ENCODE data around the gene DDIT4.
A peak's percentile ranks its signal among the peaks of the same experiment; 100 is the strongest.

DDIT4 gene

DNA sequence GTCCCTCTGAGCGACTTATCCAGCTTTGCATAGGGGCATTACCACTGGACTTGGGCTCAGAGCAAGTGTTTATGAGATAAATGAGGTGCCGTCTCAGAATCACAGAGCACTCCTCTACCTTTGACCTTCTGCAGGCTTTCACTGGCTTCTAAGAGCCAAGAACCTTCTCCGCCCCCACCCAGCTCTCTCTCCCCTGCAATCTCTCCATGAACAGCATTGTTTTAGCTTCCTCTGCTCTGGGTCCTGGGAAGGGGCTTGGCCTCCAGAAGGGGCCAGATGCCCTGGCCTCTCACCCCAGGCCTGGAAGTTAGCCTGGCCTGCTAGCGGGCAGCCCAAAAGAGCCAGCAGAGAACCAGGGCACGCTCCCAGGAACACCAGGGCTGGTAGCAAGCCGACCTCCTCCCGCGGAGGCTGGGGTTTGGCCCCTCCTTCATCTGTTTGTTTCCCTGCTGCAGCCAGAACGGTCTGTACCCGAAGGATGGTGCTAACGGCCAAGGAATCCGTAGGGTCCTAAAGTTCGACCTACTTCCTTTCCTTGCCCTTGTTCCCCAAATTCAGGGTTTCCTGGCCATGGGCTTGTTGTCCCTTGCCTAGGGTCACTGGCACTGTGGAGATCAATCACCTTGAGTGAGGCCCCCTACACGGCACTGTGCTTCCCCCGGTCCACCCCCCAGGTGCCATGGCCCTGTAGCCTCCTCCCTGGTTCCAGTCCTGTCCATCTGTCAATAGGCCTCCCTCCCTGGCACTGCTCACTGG, 18.7 kb upstream of the DDIT4 start:
- Histone ChIP-seq H3K36me3 (ENCODE audit: insufficient read depth, low read length) (no peaks in the 10 kb centered on the region), H2AFZ (ENCODE audit: low read depth, low read length) (peak overlapping the region; percentile 41), H3K9me3 (ENCODE audit: low read length) (no peaks in the 10 kb centered on the region), H3K27me3 (ENCODE audit: insufficient read depth, low read length) (no peaks in the 10 kb centered on the region), H3K4me3 (ENCODE audit: low read length) (peak overlapping the region; percentile 41), H3K4me1 (ENCODE audit: insufficient read depth, low read length) (peaks cover 38% of the 10 kb centered on the region)

GRCh38 chr10:72255977-72256729, 17.6 kb upstream of the DDIT4 start:
- H3K27me3 ChIP-seq (ENCODE audit: insufficient read depth, low read length) = no peaks in the 10 kb centered on the region
- no peak overlapping the region for H3K4me3 ChIP-seq (ENCODE audit: low read length)
- H3K4me1 ChIP-seq (ENCODE audit: insufficient read depth, low read length) = peaks cover 44% of the 10 kb centered on the region
- no peaks in the 10 kb centered on the region for H3K9me3 ChIP-seq (ENCODE audit: low read length)
- no peak overlapping the region for H2AFZ ChIP-seq (ENCODE audit: low read depth, low read length)
- no peaks in the 10 kb centered on the region for H3K36me3 ChIP-seq (ENCODE audit: insufficient read depth, low read length)

- Histone ChIP-seq H2AFZ (ENCODE audit: low read depth, low read length) (no peak overlapping the region), H3K27me3 (ENCODE audit: insufficient read depth, low read length) (no peaks in the 10 kb centered on the region), H3K36me3 (ENCODE audit: insufficient read depth, low read length) (no peaks in the 10 kb centered on the region), H3K9me3 (ENCODE audit: low read length) (no peaks in the 10 kb centered on the region), H3K4me1 (ENCODE audit: insufficient read depth, low read length) (peaks cover 51% of the 10 kb centered on the region), H3K4me3 (ENCODE audit: low read length) (no peak overlapping the region)
Measured at GRCh38 chr10:72257051-72257892, 16.5 kb upstream of the DDIT4 start.

- Histone ChIP-seq H3K36me3 (ENCODE audit: insufficient read depth, low read length) (no peaks in the 10 kb centered on the region), H3K9me3 (ENCODE audit: low read length) (no peaks in the 10 kb centered on the region), H3K27me3 (ENCODE audit: insufficient read depth, low read length) (no peaks in the 10 kb centered on the region), H3K4me1 (ENCODE audit: insufficient read depth, low read length) (peaks cover 51% of the 10 kb centered on the region), H3K4me3 (ENCODE audit: low read length) (no peak overlapping the region), H2AFZ (ENCODE audit: low read depth, low read length) (no peak overlapping the region)
Measured at GRCh38 chr10:72258617-72259016, 15.1 kb upstream of the DDIT4 start.

DNA sequence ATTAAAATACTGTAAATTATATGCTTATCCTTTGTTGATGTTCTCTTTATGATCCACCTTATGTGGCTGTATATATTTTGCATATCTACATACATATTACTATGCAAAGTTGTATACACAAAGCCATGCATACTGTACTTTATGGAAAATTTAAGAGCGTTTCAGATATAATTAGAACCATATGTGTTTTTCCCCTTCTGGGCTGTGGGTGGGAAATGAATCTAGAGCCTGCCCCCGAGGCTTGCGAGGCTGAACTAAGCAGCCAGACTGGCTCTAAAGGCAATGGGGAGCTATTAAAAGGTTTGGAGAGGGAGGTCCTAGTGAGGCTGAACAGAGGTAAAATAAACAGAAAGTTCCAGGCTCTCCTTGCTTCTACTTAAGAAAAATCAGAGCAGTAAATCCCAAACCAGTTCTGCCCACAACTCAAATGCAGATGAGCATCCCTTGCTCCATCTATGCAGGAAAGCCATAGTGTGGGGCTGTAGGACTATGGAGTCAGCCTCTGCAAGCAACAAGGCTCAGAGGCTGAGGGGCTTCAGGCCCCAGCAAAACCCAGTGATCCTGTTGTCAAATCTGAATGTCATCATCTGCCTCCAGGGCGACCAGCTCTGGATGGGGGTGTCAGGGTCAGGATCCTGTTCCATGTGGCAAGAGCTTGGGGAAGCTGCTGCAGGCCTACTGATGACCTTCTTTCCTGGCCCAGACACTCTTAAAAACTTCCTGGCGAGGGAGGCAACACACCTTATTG, 14.1 kb upstream of the DDIT4 start:
- Histone ChIP-seq H3K4me1 (ENCODE audit: insufficient read depth, low read length) (peaks cover 45% of the 10 kb centered on the region), H3K9me3 (ENCODE audit: low read length) (no peaks in the 10 kb centered on the region), H3K27me3 (ENCODE audit: insufficient read depth, low read length) (no peaks in the 10 kb centered on the region), H2AFZ (ENCODE audit: low read depth, low read length) (no peak overlapping the region), H3K4me3 (ENCODE audit: low read length) (peak overlapping the region; percentile 47), H3K36me3 (ENCODE audit: insufficient read depth, low read length) (no peaks in the 10 kb centered on the region)

GRCh38 chr10:72260239-72260975, 13.3 kb upstream of the DDIT4 start:
- peak overlapping the region; percentile 49 for H2AFZ ChIP-seq (ENCODE audit: low read depth, low read length)
- no peaks in the 10 kb centered on the region for H3K27me3 ChIP-seq (ENCODE audit: insufficient read depth, low read length)
- H3K9me3 ChIP-seq (ENCODE audit: low read length) = no peaks in the 10 kb centered on the region
- no peaks in the 10 kb centered on the region for H3K36me3 ChIP-seq (ENCODE audit: insufficient read depth, low read length)
- peak overlapping the region; percentile 47 for H3K4me3 ChIP-seq (ENCODE audit: low read length)
- H3K4me1 ChIP-seq (ENCODE audit: insufficient read depth, low read length) = peaks cover 39% of the 10 kb centered on the region

- Histone ChIP-seq H3K4me1 (ENCODE audit: insufficient read depth, low read length) (peaks cover 34% of the 10 kb centered on the region), H3K36me3 (ENCODE audit: insufficient read depth, low read length) (no peaks in the 10 kb centered on the region), H3K27me3 (ENCODE audit: insufficient read depth, low read length) (no peaks in the 10 kb centered on the region), H3K4me3 (ENCODE audit: low read length) (peak overlapping the region; percentile 47), H3K9me3 (ENCODE audit: low read length) (no peaks in the 10 kb centered on the region), H2AFZ (ENCODE audit: low read depth, low read length) (peak overlapping the region; percentile 49)
Measured at GRCh38 chr10:72260976-72261783, 12.5 kb upstream of the DDIT4 start.

DNA sequence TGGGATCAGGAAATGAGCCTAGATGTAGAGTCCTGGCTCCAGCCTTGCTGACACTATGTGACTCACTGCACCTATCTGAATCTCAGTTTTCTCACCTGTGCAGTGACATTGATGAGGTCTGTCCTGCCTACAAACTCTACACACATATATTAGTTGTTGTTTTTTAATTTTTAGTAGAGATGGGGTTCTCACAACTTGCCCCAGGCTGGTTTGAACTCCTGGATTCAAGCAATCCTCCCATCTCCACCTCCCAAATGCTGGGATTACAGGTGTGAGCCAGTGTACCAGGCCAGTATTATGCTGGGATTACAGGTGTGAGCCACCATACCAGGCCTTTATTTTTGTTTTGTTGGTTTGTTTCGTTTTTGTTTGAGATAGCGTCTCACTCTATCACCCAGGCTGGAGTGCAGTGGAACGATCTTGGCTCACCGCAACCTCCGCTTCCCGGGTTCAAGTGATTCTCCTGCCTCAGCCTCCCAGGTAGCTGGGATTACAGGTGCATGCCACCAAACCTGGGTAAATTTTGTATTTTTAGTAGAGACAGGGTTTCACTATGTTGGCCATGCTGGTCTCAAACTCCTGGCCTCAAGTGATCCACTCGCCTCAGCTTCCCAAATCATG, 11.8 kb upstream of the DDIT4 start:
- Histone ChIP-seq H3K4me1 (ENCODE audit: insufficient read depth, low read length) (peaks cover 31% of the 10 kb centered on the region), H3K4me3 (ENCODE audit: low read length) (peak overlapping the region; percentile 47), H3K27me3 (ENCODE audit: insufficient read depth, low read length) (no peaks in the 10 kb centered on the region), H3K36me3 (ENCODE audit: insufficient read depth, low read length) (no peaks in the 10 kb centered on the region), H3K9me3 (ENCODE audit: low read length) (no peaks in the 10 kb centered on the region), H2AFZ (ENCODE audit: low read depth, low read length) (peak overlapping the region; percentile 49)

GRCh38 chr10:72263613-72264241, 10.0 kb upstream of the DDIT4 start:
- H2AFZ ChIP-seq (ENCODE audit: low read depth, low read length) = no peak overlapping the region
- H3K9me3 ChIP-seq (ENCODE audit: low read length) = no peaks in the 10 kb centered on the region
- H3K4me3 ChIP-seq (ENCODE audit: low read length) = no peak overlapping the region
- no peaks in the 10 kb centered on the region for H3K36me3 ChIP-seq (ENCODE audit: insufficient read depth, low read length)
- H3K27me3 ChIP-seq (ENCODE audit: insufficient read depth, low read length) = no peaks in the 10 kb centered on the region
- peaks cover 28% of the 10 kb centered on the region for H3K4me1 ChIP-seq (ENCODE audit: insufficient read depth, low read length)

DNA sequence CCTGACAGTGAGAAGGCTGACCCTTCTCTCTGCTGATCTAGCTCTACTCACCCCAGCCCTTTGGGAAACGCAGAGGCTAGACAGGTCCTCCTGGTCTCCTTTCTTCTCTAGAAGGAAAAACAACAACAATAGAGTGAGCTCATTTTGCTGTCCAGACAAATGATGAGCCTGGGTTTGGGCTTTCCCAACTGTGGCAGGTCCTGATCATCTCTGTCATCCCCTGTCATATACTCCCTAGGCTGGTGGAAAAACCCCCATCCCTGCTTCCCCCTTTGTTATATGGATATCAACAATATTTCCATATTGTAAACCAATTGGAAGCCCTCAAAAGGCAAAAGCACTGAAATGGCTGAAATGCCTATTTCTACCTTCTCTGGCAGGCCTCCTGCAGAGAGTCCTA, 9.2 kb upstream of the DDIT4 start:
- H2AFZ ChIP-seq (ENCODE audit: low read depth, low read length) = no peak overlapping the region
- H3K9me3 ChIP-seq (ENCODE audit: low read length) = no peaks in the 10 kb centered on the region
- peaks cover 21% of the 10 kb centered on the region for H3K4me1 ChIP-seq (ENCODE audit: insufficient read depth, low read length)
- H3K36me3 ChIP-seq (ENCODE audit: insufficient read depth, low read length) = no peaks in the 10 kb centered on the region
- no peaks in the 10 kb centered on the region for H3K27me3 ChIP-seq (ENCODE audit: insufficient read depth, low read length)
- H3K4me3 ChIP-seq (ENCODE audit: low read length) = no peak overlapping the region

DNA sequence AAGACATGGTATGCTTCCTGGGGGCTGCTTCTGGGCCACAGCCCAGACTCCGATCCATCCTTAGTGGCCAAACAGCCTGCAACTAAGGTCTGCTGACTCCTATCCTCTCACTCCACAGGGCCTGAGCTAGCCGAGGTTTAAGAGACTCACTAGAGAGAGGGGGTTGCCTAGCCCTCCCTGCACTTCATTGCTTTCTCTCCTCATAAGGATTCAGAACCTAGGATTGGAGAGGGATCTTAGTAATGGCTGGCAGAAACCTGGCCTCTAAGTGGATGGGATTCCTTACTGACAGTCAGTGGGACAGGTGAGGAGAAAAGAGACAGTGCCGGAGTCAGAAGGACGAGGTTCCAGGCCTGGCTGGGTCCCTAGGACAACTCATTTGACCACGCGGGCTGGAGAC, 8.2 kb upstream of the DDIT4 start:
- H3K4me3 ChIP-seq (ENCODE audit: low read length) = no peak overlapping the region
- no peak overlapping the region for H2AFZ ChIP-seq (ENCODE audit: low read depth, low read length)
- no peaks in the 10 kb centered on the region for H3K9me3 ChIP-seq (ENCODE audit: low read length)
- H3K36me3 ChIP-seq (ENCODE audit: insufficient read depth, low read length) = no peaks in the 10 kb centered on the region
- peaks cover 11% of the 10 kb centered on the region for H3K4me1 ChIP-seq (ENCODE audit: insufficient read depth, low read length)
- H3K27me3 ChIP-seq (ENCODE audit: insufficient read depth, low read length) = no peaks in the 10 kb centered on the region

Measured in neuron (in vitro differentiated cells).